K562 (cell line): ENCODE data around the gene AMBRA1. TPM values are rescaled to one million over a fixed set of nuclear protein-coding genes. Genes with fewer than 3 reads are reported as not detected.

Experiments used
- ATAC-seq: fragments of 200-7000 bp; cut with Tn5 transposase; 3 replicates; pipeline ENCODE4 v1.9.1; 2020; ENCODE audit warnings: moderate library complexity
- BruUV-seq: library from RNA; stranded (reverse); fragments of 400-500 nt; replicated peaks from 2 replicates; lab custom pipeline; 2021; lab: Mats Ljungman, UMichigan
- CTCF ChIA-PET: fragments of 300-600 bp; formaldehyde crosslinking; extraction: SDS; loops from one replicate; lab custom pipeline; 2021; ENCODE audit warnings: low intra/inter-chr PET ratio; lab: Yijun Ruan, JAX
- POLR2A ChIA-PET: fragments of 300-600, 350-650 bp; sonication (Branson Sonifier 250); formaldehyde crosslinking; extraction: SDS; loops from one replicate; lab custom pipeline; 2021; ENCODE audit warnings: antibody characterized with exemption, inconsistent platforms; lab: Yijun Ruan, JAX
- DNase-seq, 4 experiments: peaks; one replicate each; pipeline versions ENCODE4 v3.0.0 to v3.0.0-alpha.2; 2011 to 2018; ENCODE audit warnings: low spot score in 3 of 4, mixed read lengths in 3 of 4; ENCODE audit errors: extremely low read depth in 1 of 4
- FAIRE-seq: peaks from 2 replicates; lab custom pipeline; 2011; peaks lifted over from hg19 to GRCh38; lab: Jason Lieb, UNC
- H2AFZ ChIP-seq: 2 replicates; pipeline ENCODE4 v1.6.0; 2011; ENCODE audit warnings: low read depth, low read length, control low read depth, inconsistent platforms
- H3K27ac ChIP-seq: fragments of 200-600 bp; 3 replicates; pipeline ENCODE4 v1.8.0; 2011; ENCODE audit warnings: low read depth, mild to moderate bottlenecking, control low read depth, inconsistent platforms, low read length, moderate library complexity, mixed read lengths; ENCODE audit errors: extremely low read depth
- H3K27me3 ChIP-seq, 2 experiments: fragments of 300-600 bp in 1 of 2; 2 replicates in 1 of 2; 3 replicates in 1 of 2; pipeline versions ENCODE4 v1.6.0 to v1.8.0; 2011; ENCODE audit warnings: inconsistent platforms in 2 of 2, low read length in 2 of 2, mild to moderate bottlenecking in 1 of 2, mixed read lengths in 1 of 2, moderate library complexity in 1 of 2; ENCODE audit not compliant: control insufficient read depth in 2 of 2, insufficient read depth in 2 of 2
- H3K36me3 ChIP-seq: fragments of 300-600 bp; 3 replicates; pipeline ENCODE4 v1.8.0; 2011; ENCODE audit warnings: mild to moderate bottlenecking, low read length, inconsistent platforms; ENCODE audit not compliant: control insufficient read depth, insufficient read depth
- H3K4me1 ChIP-seq, 2 experiments: fragments of 200-600 bp in 1 of 2; replicated peaks in 1 of 2; 2 replicates in 1 of 2; 3 replicates in 1 of 2; pipeline versions ENCODE4 v1.5.1 to v1.8.0; 2011; ENCODE audit warnings: inconsistent platforms in 2 of 2, low read length in 2 of 2, mild to moderate bottlenecking in 1 of 2, mixed read lengths in 1 of 2, moderate library complexity in 1 of 2; ENCODE audit not compliant: control insufficient read depth in 2 of 2, insufficient read depth in 2 of 2
- H3K4me2 ChIP-seq: 2 replicates; pipeline ENCODE4 v1.6.1; 2011; ENCODE audit warnings: low read length, control low read depth, inconsistent platforms, mixed read lengths; ENCODE audit not compliant: insufficient read depth
- H3K4me3 ChIP-seq: fragments of 200-600 bp; sonication (generic), shearing (Covaris generic); 2 replicates; pipeline ENCODE4 v1.5.1; 2016; ENCODE audit warnings: control low read depth, inconsistent platforms
- H3K79me2 ChIP-seq: fragments of 200-600 bp; 3 replicates; pipeline ENCODE4 v1.8.0; 2011; ENCODE audit warnings: low read length, inconsistent platforms; ENCODE audit not compliant: control insufficient read depth, insufficient read depth
- H3K9ac ChIP-seq, 2 experiments: 2 replicates each; pipeline versions ENCODE4 v1.6.0 to v1.6.1; 2011; ENCODE audit warnings: low read depth in 2 of 2, low read length in 2 of 2, control low read depth in 1 of 2, inconsistent platforms in 1 of 2, mild to moderate bottlenecking in 1 of 2, mixed read lengths in 1 of 2; ENCODE audit not compliant: insufficient read depth in 1 of 2
- H3K9me1 ChIP-seq: one replicate; pipeline ENCODE4 v1.6.0; 2011; ENCODE audit warnings: inconsistent platforms, mild to moderate bottlenecking, low read length, moderate library complexity; ENCODE audit not compliant: control insufficient read depth, insufficient read depth
- H3K9me3 ChIP-seq: replicated peaks from 2 replicates; pipeline ENCODE4 v1.5.1; 2011; ENCODE audit warnings: low read depth, low read length, inconsistent platforms; ENCODE audit not compliant: control insufficient read depth, insufficient read depth
- H4K20me1 ChIP-seq: replicated peaks from 2 replicates; pipeline ENCODE4 v1.6.1; 2011; ENCODE audit warnings: low read length, inconsistent platforms, mixed read lengths; ENCODE audit not compliant: control insufficient read depth, insufficient read depth
- BCL6 ChIP-seq: fragments of 250-450 bp; sonication (Bioruptor Pico); IDR thresholded peaks from 2 replicates; pipeline ENCODE4 v1.4.0; 2020
- CC2D1A ChIP-seq: fragments of 450-650 bp; IDR thresholded peaks from 2 replicates; pipeline ENCODE4 v1.6.1; 2017; ENCODE audit warnings: mild to moderate bottlenecking
- ERF ChIP-seq: fragments of 450-650 bp; formaldehyde crosslinking; IDR thresholded peaks from 2 replicates; pipeline ENCODE4 v1.4.0; 2020; ENCODE audit warnings: mild to moderate bottlenecking, mixed read lengths
- FOXO4 ChIP-seq: fragments of 450-650 bp; formaldehyde crosslinking; IDR thresholded peaks from 2 replicates; pipeline ENCODE4 v1.4.0; 2020; ENCODE audit warnings: mild to moderate bottlenecking, moderate library complexity
- NR2C1 ChIP-seq, 2 experiments: fragments of 450-650 bp; IDR thresholded peaks; 2 replicates each; pipeline ENCODE4 v1.6.1; 2017; ENCODE audit warnings: mild to moderate bottlenecking in 2 of 2, antibody characterized with exemption in 1 of 2, inconsistent platforms in 1 of 2, missing compliant biosample characterization in 1 of 2, missing genetic modification characterization in 1 of 2
- POLR2G ChIP-seq: fragments of 200-400 bp; formaldehyde crosslinking; IDR thresholded peaks from 2 replicates; pipeline ENCODE4 v1.6.1; 2017; ENCODE audit warnings: low read depth, mild to moderate bottlenecking, antibody characterized with exemption, low read length, moderate library complexity
- RFX1 ChIP-seq: fragments of 450-650 bp; IDR thresholded peaks from 2 replicates; pipeline ENCODE4 v1.6.1; 2016; ENCODE audit warnings: mild to moderate bottlenecking, moderate library complexity
- SIRT6 ChIP-seq: IDR thresholded peaks from one replicate; pipeline ENCODE4 v1.6.1; 2012; ENCODE audit warnings: low read depth, mild to moderate bottlenecking, control low read depth, inconsistent platforms, low read length, moderate library complexity
- SMAD3 ChIP-seq: fragments of 450-650 bp; formaldehyde crosslinking; conservative IDR thresholded peaks from 2 replicates; pipeline ENCODE4 v1.4.0; 2020; ENCODE audit warnings: mild to moderate bottlenecking
- SNAPC5 ChIP-seq: fragments of 250-450 bp; sonication (Bioruptor Pico); IDR thresholded peaks from 2 replicates; pipeline ENCODE4 v1.8.0; 2021; ENCODE audit warnings: moderate library complexity, mild to moderate bottlenecking, inconsistent platforms
- VEZF1 ChIP-seq: fragments of 200-800 bp; sonication (Bioruptor generic); IDR thresholded peaks from 2 replicates; pipeline ENCODE4 v1.6.1; 2017; ENCODE audit warnings: missing genetic modification characterization, missing compliant biosample characterization
- ZBTB11 ChIP-seq, 3 experiments: fragments of 200-800 bp in 1 of 3; fragments of 250-450 bp in 1 of 3; fragments of 450-650 bp in 1 of 3; sonication (Bioruptor Pico) in 1 of 3; sonication (Bioruptor generic) in 1 of 3; formaldehyde crosslinking in 1 of 3; IDR thresholded peaks; 2 replicates each; pipeline versions ENCODE4 v1.6.1 to v1.8.0; 2016 to 2022; ENCODE audit warnings: mild to moderate bottlenecking in 2 of 3, missing genetic modification characterization in 2 of 3, missing compliant biosample characterization in 1 of 3, moderate library complexity in 1 of 3
- ZFX ChIP-seq: sonication (generic); formaldehyde crosslinking; IDR thresholded peaks from 2 replicates; pipeline ENCODE4 v1.8.0; 2022; ENCODE audit warnings: mild to moderate bottlenecking, missing genetic modification reagents, moderate library complexity
- ZKSCAN3 ChIP-seq: fragments of 250-450 bp; sonication (Bioruptor Pico); IDR thresholded peaks from 2 replicates; pipeline ENCODE4 v1.4.0; 2020
- ZNF584 ChIP-seq: fragments of 200-800 bp; sonication (Bioruptor generic); IDR thresholded peaks from 2 replicates; pipeline ENCODE4 v1.6.1; 2016; ENCODE audit warnings: low read depth, mild to moderate bottlenecking, missing genetic modification characterization, missing compliant biosample characterization
- WGBS: fragments of 100-300 bp; shearing (Covaris generic); methylation state at CpG from one replicate; pipeline ENCODE4 v1.1.6; 2016; ENCODE audit warnings: low coverage, mixed read lengths; ENCODE audit not compliant: insufficient coverage; ENCODE audit errors: missing lambda C conversion rate; 5-methylcytosine and 5-hydroxymethylcytosine counted together
- in situ Hi-C: fragments of 300-500 bp; cut with MboI; formaldehyde crosslinking; loops from 4 replicates; pipeline ENCODE4 v1.15.0; 2018; ENCODE audit warnings: inconsistent platforms, mixed read lengths
- intact Hi-C: fragments of 100-400 bp; cut with micrococcal nuclease; formaldehyde crosslinking; loops from 2 replicates; pipeline ENCODE4 v1.14.2; 2022
- polyA plus RNA-seq, 8 experiments: library from polyadenylated mRNA; depleted of rRNA in 4 of 8; stranded (reverse) in 5 of 8; unstranded in 3 of 8; fragments of >200 nt; fragmentation: Nextera tagmentation in 2 of 8; fragmentation: Illumina TruSeq in 1 of 8; extraction: Ambion mirVana in 2 of 8; extraction: Trizol in 1 of 8; gene quantifications; 2 replicates each; pipeline versions ENCODE4 v1.2.1 to v1.2.3, GENCODE V29; 2011 to 2014; ENCODE audit warnings: inconsistent platforms in 1 of 8, missing spikeins in 1 of 8
- total RNA-seq, 7 experiments: library from RNA; depleted of rRNA in 6 of 7; stranded (reverse); fragments of >200 nt in 6 of 7; fragmentation: Illumina TruSeq in 2 of 7; extraction: Trizol in 2 of 7; gene quantifications; 2 replicates each; pipeline versions ENCODE4 v1.2.1 to v1.2.3, GENCODE V29; 2011 to 2021; ENCODE audit warnings: low replicate concordance in 1 of 7

AMBRA1 gene
- total and polyA plus RNA-seq, 9 of the 15 experiments (the other 6 are each of a cell fraction or from before 2014, with no cell fraction given) = 0.15 to 24.5 (median 13.0) TPM

GRCh38 chr11:46363031-46363407 is 230.8 kb downstream of the AMBRA1 start:
- in situ Hi-C loops (no loop called here), intact Hi-C loops (no loop called here)
- FAIRE-seq (no peak), DNase-seq (peak in 1 of 4 experiments; percentile 52), ATAC-seq (peak; percentile 8; the same call in 2 of the 3 replicates)
- Histone ChIP-seq H3K9me1 (peaks cover 3% of the 10 kb centered on the region), H2AFZ (no peak overlapping the region), H3K4me3 (no peak overlapping the region), H3K27me3 (no peaks in the 10 kb centered on the region), H4K20me1 (no peaks in the 10 kb centered on the region; the same call in 1 of the 2 replicates), H3K4me1 (peaks cover 29 to 60% of the 10 kb centered on the region in 2 experiments), H3K79me2 (peaks cover 46% of the 10 kb centered on the region), H3K9ac (peak overlapping the region in 1 of 2 experiments; percentile 74; a peak in 2 of 4 replicates), H3K9me3 (no peaks in the 10 kb centered on the region), H3K4me2 (no peak overlapping the region), H3K27ac (peak overlapping the region; percentile 63), H3K36me3 (peaks cover 36% of the 10 kb centered on the region; the same call in 2 of the 3 replicates)
- BruUV-seq = no TSS peak
- POLR2A ChIA-PET = interaction anchor here (1.1 to 2.0 kb wide), 2 partner anchors 11 to 29 kb away, joined by 3 to 7 read pairs; no protein-coding TSS in a partner anchor
- WGBS = 44% methylated on average over 8 of the region's 9 CpGs
- CTCF ChIA-PET = no interaction called here
- TF ChIP-seq SMAD3 (CRISPR knock-in tag) (0 out of 2 replicates have a peak, but pooled peaks have one; percentile 34), ERF (CRISPR knock-in tag) (0 out of 2 replicates have a peak, but pooled peaks have one; percentile 39), SNAPC5 (no peak), RFX1 (peak; percentile 63; the same call in 1 of the 2 replicates), ZKSCAN3 (no peak), NR2C1 (IDR thresholded peaks at IDR 0.05) (no peak), NR2C1 (tag; IDR thresholded peaks at IDR 0.05) (0 out of 2 replicates have a peak, but pooled peaks have one; percentile 52), POLR2G (0 out of 2 replicates have a peak, but pooled peaks have one; percentile 25), ZFX (peak; percentile 54), FOXO4 (0 out of 2 replicates have a peak, but pooled peaks have one; percentile 33), ZNF584 (CRISPR knock-in tag) (no peak), ZBTB11 (CRISPR knock-in tag; IDR thresholded peaks at IDR 0.05) (peak in 1 of 3 experiments; percentile 53; a peak in 1 of 6 replicates), CC2D1A (no peak), VEZF1 (peak; percentile 41; the same call in 1 of the 2 replicates), BCL6 (CRISPR knock-in tag) (no peak), SIRT6 (no peak)
